Measurements from ENCODE around the gene NAGPA. TPM values are rescaled to one million over a fixed set of nuclear protein-coding genes. Genes with fewer than 3 reads are reported as not detected.

The NAGPA gene
- total and polyA plus RNA-seq, 2 of the 13 experiments (the other 11 are each of a cell fraction or from before 2014, with no cell fraction given) = 27.1 to 60.3 TPM

GRCh38 chr16:5032748-5033167 lies 977 bp downstream of the NAGPA start (continued):
- TF ChIP-seq ZNF609 (CRISPR knock-in tag; IDR thresholded peaks at IDR 0.05; ENCODE audit: borderline replicate concordance) (0 out of 2 replicates have a peak, but pooled peaks have one; percentile 54), KLF15 (CRISPR knock-in tag; IDR thresholded peaks at IDR 0.05; ENCODE audit: borderline replicate concordance) (no peak), POLR2AphosphoS5 (IDR thresholded peaks at IDR 0.05; ENCODE audit: low read depth, low read length) (peak; percentile 33; the same call in 1 of the 2 replicates), CCAR2 (optimal IDR thresholded peaks at IDR 0.05; ENCODE audit: low read depth, low read length) (no peak), HHEX (CRISPR knock-in tag; IDR thresholded peaks at IDR 0.05) (0 out of 2 replicates have a peak, but pooled peaks have one; percentile 24), ZNF234 (CRISPR knock-in tag; conservative IDR thresholded peaks at IDR 0.05) (no peak), FOXA1 (IDR thresholded peaks at IDR 0.05) (no peak), FOXA1 (CRISPR knock-in tag; IDR thresholded peaks at IDR 0.05) (peak; percentile 82), ZNF3 (CRISPR knock-in tag; IDR thresholded peaks at IDR 0.05) (peak; percentile 29; the same call in 1 of the 2 replicates), CEBPG (CRISPR knock-in tag; IDR thresholded peaks at IDR 0.05) (no peak), ZNF839 (CRISPR knock-in tag; IDR thresholded peaks at IDR 0.05; ENCODE audit: borderline replicate concordance) (no peak), MEIS1 (CRISPR knock-in tag; IDR thresholded peaks at IDR 0.05; ENCODE audit: borderline replicate concordance) (0 out of 2 replicates have a peak, but pooled peaks have one; percentile 42), THRA (CRISPR knock-in tag; IDR thresholded peaks at IDR 0.05; ENCODE audit: borderline replicate concordance) (peak; percentile 70; the same call in 1 of the 2 replicates), IRF9 (CRISPR knock-in tag; IDR thresholded peaks at IDR 0.05; ENCODE audit: borderline replicate concordance) (no peak), ZNF792 (CRISPR knock-in tag; IDR thresholded peaks at IDR 0.05) (no peak), TCF12 (IDR thresholded peaks at IDR 0.05) (no peak), TCF12 (CRISPR knock-in tag; IDR thresholded peaks at IDR 0.05) (no peak), THYN1 (CRISPR knock-in tag; IDR thresholded peaks at IDR 0.05; ENCODE audit: borderline replicate concordance, low read depth) (no peak), CREBL2 (CRISPR knock-in tag; IDR thresholded peaks at IDR 0.05; ENCODE audit: borderline replicate concordance) (no peak), GPBP1L1 (CRISPR knock-in tag; IDR thresholded peaks at IDR 0.05) (no peak), ZKSCAN5 (CRISPR knock-in tag; IDR thresholded peaks at IDR 0.05) (no peak), ELK4 (CRISPR knock-in tag; IDR thresholded peaks at IDR 0.05; ENCODE audit: borderline replicate concordance) (no peak)

Measured in HepG2 (cell line).